Peyer's patch (tissue), 4 donors: ENCODE measurements around the gene PTPRU.

Source experiments
- CTCF ChIP-seq, 6 experiments: fragments of 450-650 bp in 4 of 6; fragments of 200-600 bp in 2 of 6; sonication (generic) in 1 of 6; IDR thresholded peaks; one replicate each; pipeline ENCODE4 v1.5.1; 2017 to 2019; ENCODE audit warnings: antibody characterized with exemption in 6 of 6, mild to moderate bottlenecking in 3 of 6, moderate library complexity in 1 of 6
- POLR2A ChIP-seq, 2 donors: fragments of 450-650 bp; IDR thresholded peaks; one replicate each; pipeline ENCODE4 v1.5.1; 2017; ENCODE audit warnings: antibody characterized with exemption in 2 of 2, mild to moderate bottlenecking in 2 of 2, moderate library complexity in 2 of 2

GRCh38 chr1:29270929-29271521, 34.7 kb downstream of the PTPRU start:
- TF ChIP-seq CTCF (IDR thresholded peaks at IDR 0.05) (no peak), POLR2A (IDR thresholded peaks at IDR 0.05) (no peak)
